Muscle of back (tissue), 10 donors: ENCODE measurements around the gene TMEM51. TPM values are rescaled to one million over a fixed set of nuclear protein-coding genes. Genes with fewer than 3 reads are reported as not detected.

Source experiments
- polyA plus RNA-seq, 10 donors: library from polyadenylated mRNA; unstranded; fragments of 120-200 nt; gene quantifications; one replicate each; pipeline ENCODE4 v1.2.1, GENCODE V29; 2013; ENCODE audit not compliant: insufficient read length in 10 of 10

TMEM51 gene
- polyA plus RNA-seq, 10 donors, result 5.4 to 8.5 (median 7.3) TPM

Other genes with a start within 250 kb of the TMEM51 start
- 1 to 10 TPM in 8 of 10 donors, under 1 TPM in 2; 0.52 to 2.6 (median 1.3) TPM for gene FHAD1, start 93.5 kb downstream of the TMEM51 start, polyA plus RNA-seq